Activated naive CD8-positive, alpha-beta T cell treated with anti-CD3 and anti-CD28 coated beads, Interleukin-2, amount 10 ng/mL, durations not matched to agents 7 days and 5 days (primary cell): ENCODE measurements around the gene FRMPD3. TPM values are rescaled to one million over a fixed set of nuclear protein-coding genes. Genes with fewer than 3 reads are reported as not detected.

Experiments used
- ATAC-seq: fragments of 150-1000 bp; cut with Tn5 transposase; one replicate; pipeline ENCODE4 v1.10.0; 2021; ENCODE audit warnings: low read depth, moderate library complexity
- POLR2A ChIA-PET: fragments of 350-600 bp; sonication (Branson Sonifier 250); formaldehyde crosslinking; loops from one replicate; lab custom pipeline; 2021; ENCODE audit warnings: antibody characterized with exemption; lab: Charles Lee
- DNase-seq: peaks from one replicate; pipeline ENCODE4 v3.0.0; 2021
- H3K27ac Mint-ChIP-seq: one replicate; pipeline ENCODE4 v1.8.0; 2022; ENCODE audit warnings: mild to moderate bottlenecking, mixed read lengths
- H3K27me3 Mint-ChIP-seq: one replicate; pipeline ENCODE4 v1.8.0; 2022; ENCODE audit warnings: mild to moderate bottlenecking, moderate library complexity, mixed read lengths
- H3K36me3 Mint-ChIP-seq: one replicate; pipeline ENCODE4 v1.8.0; 2021; ENCODE audit warnings: mild to moderate bottlenecking, mixed read lengths
- H3K4me1 Mint-ChIP-seq: one replicate; pipeline ENCODE4 v1.8.0; 2021; ENCODE audit warnings: mixed read lengths
- H3K4me3 Mint-ChIP-seq: one replicate; pipeline ENCODE4 v1.8.0; 2022; ENCODE audit warnings: mild to moderate bottlenecking, moderate library complexity, mixed read lengths
- H3K9me3 Mint-ChIP-seq: one replicate; pipeline ENCODE4 v1.8.0; 2021; ENCODE audit warnings: mixed read lengths
- total RNA-seq, 2 experiments: library from RNA; stranded (reverse); gene quantifications; one replicate each; pipeline ENCODE4 v1.2.3, GENCODE V29; 2021

FRMPD3 gene
- total RNA-seq, 2 experiments from 2014 or later, result 1.4 to 2.0 TPM

- ATAC-seq (no peak), DNase-seq (no peak)
- Mint-ChIP-seq H3K36me3 (no peaks in the 10 kb centered on the region), H3K27ac (no peak overlapping the region), H3K9me3 (no peaks in the 10 kb centered on the region), H3K4me1 (no peaks in the 10 kb centered on the region), H3K4me3 (no peak overlapping the region), H3K27me3 (no peaks in the 10 kb centered on the region)
- POLR2A ChIA-PET, result no interaction called here
Measured at GRCh38 chrX:107496786-107497185, 47.3 kb downstream of the FRMPD3 start.

Other genes with a start within 250 kb of the FRMPD3 start
- gene NUP62CL, start 243.2 kb upstream of the FRMPD3 start, total RNA-seq, result 1 to 10 TPM; 1.8 to 3.5 TPM
- not detected for gene DNAAF6, start 243.0 kb upstream of the FRMPD3 start, total RNA-seq
- 10 to 100 TPM; 62.0 to 69.2 TPM for gene PRPS1, start 178.9 kb downstream of the FRMPD3 start, total RNA-seq